ENCODE results near the gene UBE2B.
A peak's percentile ranks its signal among the peaks of the same experiment; 100 is the strongest.

The UBE2B gene

DNA sequence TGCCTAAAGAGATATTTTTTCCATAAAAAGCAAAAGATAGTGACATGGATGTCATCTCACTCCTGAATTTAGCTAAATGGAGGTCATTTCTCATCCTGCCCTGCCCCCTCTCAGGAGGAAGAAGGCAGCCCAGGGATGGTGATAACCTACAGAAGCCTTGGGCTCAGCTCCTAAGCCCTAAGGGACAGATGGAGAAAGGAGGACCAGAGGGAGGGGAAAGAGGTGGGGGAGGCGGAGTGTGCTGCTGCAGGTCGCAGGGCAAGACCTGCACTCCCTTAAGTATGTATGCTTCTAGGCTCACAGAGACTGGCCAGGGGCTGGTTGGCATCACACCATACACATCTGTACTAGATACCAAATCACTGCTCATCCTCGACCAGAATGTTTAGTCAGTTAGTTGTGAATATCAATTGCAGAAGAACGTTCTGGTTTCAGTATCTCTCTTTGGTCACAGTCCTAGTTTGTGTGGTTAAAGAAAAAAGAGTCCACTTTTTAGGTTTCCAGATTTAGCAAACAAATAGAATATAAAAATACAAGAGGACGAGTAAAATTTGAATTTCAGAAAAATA lies 58.7 kb downstream of the UBE2B start:
- H3K4me3 ChIP-seq (ENCODE audit: low read length), result no peak overlapping the region
- no peak overlapping the region for H3K27ac ChIP-seq (ENCODE audit: low read depth, low read length)
- no peaks in the 10 kb centered on the region for H3K4me1 ChIP-seq (ENCODE audit: control insufficient read depth, insufficient read depth, low read length)
- H3K36me3 ChIP-seq (ENCODE audit: control insufficient read depth, insufficient read depth, low read length), result no peaks in the 10 kb centered on the region
- H3K27me3 ChIP-seq (ENCODE audit: control insufficient read depth, insufficient read depth, low read length), result no peaks in the 10 kb centered on the region
- no peak overlapping the region for H3K9ac ChIP-seq (ENCODE audit: low read length)

- Histone ChIP-seq H3K27ac (ENCODE audit: low read depth, low read length) (no peak overlapping the region), H3K4me1 (ENCODE audit: control insufficient read depth, insufficient read depth, low read length) (peaks cover 4% of the 10 kb centered on the region), H3K9ac (ENCODE audit: low read length) (no peak overlapping the region), H3K36me3 (ENCODE audit: control insufficient read depth, insufficient read depth, low read length) (no peaks in the 10 kb centered on the region), H3K4me3 (ENCODE audit: low read length) (no peak overlapping the region), H3K27me3 (ENCODE audit: control insufficient read depth, insufficient read depth, low read length) (no peaks in the 10 kb centered on the region)
These were observed 60.8 kb downstream of the UBE2B start for GRCh38 chr5:134432174-134432573.

- Histone ChIP-seq H3K27ac (ENCODE audit: low read depth, low read length) (no peak overlapping the region), H3K4me3 (ENCODE audit: low read length) (no peak overlapping the region), H3K9ac (ENCODE audit: low read length) (no peak overlapping the region), H3K36me3 (ENCODE audit: control insufficient read depth, insufficient read depth, low read length) (no peaks in the 10 kb centered on the region), H3K27me3 (ENCODE audit: control insufficient read depth, insufficient read depth, low read length) (no peaks in the 10 kb centered on the region), H3K4me1 (ENCODE audit: control insufficient read depth, insufficient read depth, low read length) (peaks cover 5% of the 10 kb centered on the region)
These were observed 61.4 kb downstream of the UBE2B start for GRCh38 chr5:134432677-134433359.

- Histone ChIP-seq H3K27ac (ENCODE audit: low read depth, low read length) (no peak overlapping the region), H3K36me3 (ENCODE audit: control insufficient read depth, insufficient read depth, low read length) (no peaks in the 10 kb centered on the region), H3K4me3 (ENCODE audit: low read length) (no peak overlapping the region), H3K4me1 (ENCODE audit: control insufficient read depth, insufficient read depth, low read length) (peaks cover 5% of the 10 kb centered on the region), H3K9ac (ENCODE audit: low read length) (no peak overlapping the region), H3K27me3 (ENCODE audit: control insufficient read depth, insufficient read depth, low read length) (no peaks in the 10 kb centered on the region)
These were observed 64.2 kb downstream of the UBE2B start for GRCh38 chr5:134435560-134435959.

- Histone ChIP-seq H3K27me3 (ENCODE audit: control insufficient read depth, insufficient read depth, low read length) (no peaks in the 10 kb centered on the region), H3K4me1 (ENCODE audit: control insufficient read depth, insufficient read depth, low read length) (peaks cover 5% of the 10 kb centered on the region), H3K9ac (ENCODE audit: low read length) (no peak overlapping the region), H3K4me3 (ENCODE audit: low read length) (peak overlapping the region; percentile 45), H3K27ac (ENCODE audit: low read depth, low read length) (no peak overlapping the region), H3K36me3 (ENCODE audit: control insufficient read depth, insufficient read depth, low read length) (no peaks in the 10 kb centered on the region)
These were observed 65.4 kb downstream of the UBE2B start for GRCh38 chr5:134436523-134437339.

DNA sequence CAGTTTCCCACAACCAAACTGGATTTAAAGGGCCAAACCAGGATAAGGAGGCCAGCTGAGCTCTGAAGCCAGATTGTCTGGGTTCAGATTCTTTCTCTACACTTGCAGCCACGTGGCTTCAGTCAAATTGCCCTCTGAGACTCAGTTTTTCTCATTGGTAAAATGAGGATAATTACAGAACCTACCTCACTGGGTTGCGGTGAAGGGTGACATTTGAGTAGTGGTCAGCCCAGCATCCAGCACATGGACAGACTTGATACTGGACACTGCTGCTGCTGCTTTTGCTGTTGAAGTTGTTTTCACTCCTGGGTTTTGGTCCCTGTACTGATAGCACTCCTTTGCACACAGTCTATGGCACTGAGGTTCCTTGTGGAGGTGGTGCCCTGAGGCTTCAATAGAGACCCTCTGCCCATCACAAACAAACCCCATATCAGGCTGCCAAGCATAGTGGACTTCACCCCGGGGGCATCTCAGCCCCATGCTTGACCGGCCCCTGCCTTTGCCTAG lies 66.0 kb downstream of the UBE2B start:
- no peaks in the 10 kb centered on the region for H3K27me3 ChIP-seq (ENCODE audit: control insufficient read depth, insufficient read depth, low read length)
- H3K4me1 ChIP-seq (ENCODE audit: control insufficient read depth, insufficient read depth, low read length), result peaks cover 5% of the 10 kb centered on the region
- no peak overlapping the region for H3K9ac ChIP-seq (ENCODE audit: low read length)
- H3K27ac ChIP-seq (ENCODE audit: low read depth, low read length), result no peak overlapping the region
- no peaks in the 10 kb centered on the region for H3K36me3 ChIP-seq (ENCODE audit: control insufficient read depth, insufficient read depth, low read length)
- no peak overlapping the region for H3K4me3 ChIP-seq (ENCODE audit: low read length)

GRCh38 chr5:134437847-134438581 lies 66.6 kb downstream of the UBE2B start:
- Histone ChIP-seq H3K9ac (ENCODE audit: low read length) (no peak overlapping the region), H3K4me3 (ENCODE audit: low read length) (no peak overlapping the region), H3K36me3 (ENCODE audit: control insufficient read depth, insufficient read depth, low read length) (no peaks in the 10 kb centered on the region), H3K27me3 (ENCODE audit: control insufficient read depth, insufficient read depth, low read length) (no peaks in the 10 kb centered on the region), H3K27ac (ENCODE audit: low read depth, low read length) (no peak overlapping the region), H3K4me1 (ENCODE audit: control insufficient read depth, insufficient read depth, low read length) (peaks cover 5% of the 10 kb centered on the region)

DNA sequence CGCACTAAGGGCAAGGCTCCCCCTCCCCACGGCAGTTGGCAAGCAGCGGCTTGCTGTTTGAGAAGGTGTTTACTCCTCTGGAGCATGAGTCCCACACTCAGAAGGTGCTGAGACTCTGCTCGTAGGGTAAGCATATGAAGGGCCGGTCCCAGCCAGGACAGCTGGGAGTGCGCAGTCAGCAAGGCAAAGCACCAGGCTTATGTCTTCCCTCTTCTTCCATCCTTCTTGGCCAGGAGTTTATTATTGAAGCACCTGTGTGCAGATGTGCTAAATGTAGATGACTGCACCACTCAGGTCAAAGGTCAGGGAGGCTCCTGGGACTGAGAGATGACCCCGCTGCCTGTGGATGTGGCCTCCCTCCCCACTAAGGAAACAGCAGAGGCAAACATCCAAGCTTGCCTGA lies 67.4 kb downstream of the UBE2B start:
- H3K4me1 ChIP-seq (ENCODE audit: control insufficient read depth, insufficient read depth, low read length), result peaks cover 5% of the 10 kb centered on the region
- no peaks in the 10 kb centered on the region for H3K36me3 ChIP-seq (ENCODE audit: control insufficient read depth, insufficient read depth, low read length)
- H3K27ac ChIP-seq (ENCODE audit: low read depth, low read length), result no peak overlapping the region
- H3K9ac ChIP-seq (ENCODE audit: low read length), result no peak overlapping the region
- H3K4me3 ChIP-seq (ENCODE audit: low read length), result no peak overlapping the region
- no peaks in the 10 kb centered on the region for H3K27me3 ChIP-seq (ENCODE audit: control insufficient read depth, insufficient read depth, low read length)

DNA sequence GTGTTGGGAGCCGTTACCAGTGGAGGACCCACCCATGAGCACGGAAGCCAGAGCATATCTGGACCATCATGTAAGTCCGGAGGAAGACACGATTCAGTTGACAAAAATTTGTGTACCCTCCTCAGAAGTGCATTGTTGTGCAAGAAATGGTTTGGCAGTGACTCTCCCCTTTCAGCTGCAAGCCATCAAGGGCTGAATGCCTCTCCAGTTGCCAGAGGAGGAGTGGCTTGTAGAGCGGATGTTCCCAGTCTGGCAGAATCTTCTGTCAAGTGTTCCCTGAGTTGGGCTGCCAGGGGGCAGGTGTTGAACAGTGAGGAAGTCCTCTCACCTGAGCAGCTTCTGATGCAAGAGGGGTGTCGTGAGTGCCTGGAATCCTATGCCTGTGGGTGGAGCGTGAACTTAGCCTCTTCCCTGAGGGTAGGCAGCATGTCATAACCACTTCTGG lies 67.9 kb downstream of the UBE2B start:
- Histone ChIP-seq H3K9ac (ENCODE audit: low read length) (no peak overlapping the region), H3K4me3 (ENCODE audit: low read length) (no peak overlapping the region), H3K4me1 (ENCODE audit: control insufficient read depth, insufficient read depth, low read length) (peaks cover 5% of the 10 kb centered on the region), H3K27ac (ENCODE audit: low read depth, low read length) (no peak overlapping the region), H3K36me3 (ENCODE audit: control insufficient read depth, insufficient read depth, low read length) (no peaks in the 10 kb centered on the region), H3K27me3 (ENCODE audit: control insufficient read depth, insufficient read depth, low read length) (no peaks in the 10 kb centered on the region)

- Histone ChIP-seq H3K4me3 (ENCODE audit: low read length) (no peak overlapping the region), H3K36me3 (ENCODE audit: control insufficient read depth, insufficient read depth, low read length) (no peaks in the 10 kb centered on the region), H3K9ac (ENCODE audit: low read length) (no peak overlapping the region), H3K27me3 (ENCODE audit: control insufficient read depth, insufficient read depth, low read length) (no peaks in the 10 kb centered on the region), H3K27ac (ENCODE audit: low read depth, low read length) (no peak overlapping the region), H3K4me1 (ENCODE audit: control insufficient read depth, insufficient read depth, low read length) (peaks cover 5% of the 10 kb centered on the region)
These were observed 68.9 kb downstream of the UBE2B start for GRCh38 chr5:134440201-134440755.
